Measurements from ENCODE around the gene KRTAP4-7. TPM values are rescaled to one million over a fixed set of nuclear protein-coding genes. Genes with fewer than 3 reads are reported as not detected.

KRTAP4-7 gene
- total RNA-seq, 1 experiment from 2014 or later, result not detected

DNA sequence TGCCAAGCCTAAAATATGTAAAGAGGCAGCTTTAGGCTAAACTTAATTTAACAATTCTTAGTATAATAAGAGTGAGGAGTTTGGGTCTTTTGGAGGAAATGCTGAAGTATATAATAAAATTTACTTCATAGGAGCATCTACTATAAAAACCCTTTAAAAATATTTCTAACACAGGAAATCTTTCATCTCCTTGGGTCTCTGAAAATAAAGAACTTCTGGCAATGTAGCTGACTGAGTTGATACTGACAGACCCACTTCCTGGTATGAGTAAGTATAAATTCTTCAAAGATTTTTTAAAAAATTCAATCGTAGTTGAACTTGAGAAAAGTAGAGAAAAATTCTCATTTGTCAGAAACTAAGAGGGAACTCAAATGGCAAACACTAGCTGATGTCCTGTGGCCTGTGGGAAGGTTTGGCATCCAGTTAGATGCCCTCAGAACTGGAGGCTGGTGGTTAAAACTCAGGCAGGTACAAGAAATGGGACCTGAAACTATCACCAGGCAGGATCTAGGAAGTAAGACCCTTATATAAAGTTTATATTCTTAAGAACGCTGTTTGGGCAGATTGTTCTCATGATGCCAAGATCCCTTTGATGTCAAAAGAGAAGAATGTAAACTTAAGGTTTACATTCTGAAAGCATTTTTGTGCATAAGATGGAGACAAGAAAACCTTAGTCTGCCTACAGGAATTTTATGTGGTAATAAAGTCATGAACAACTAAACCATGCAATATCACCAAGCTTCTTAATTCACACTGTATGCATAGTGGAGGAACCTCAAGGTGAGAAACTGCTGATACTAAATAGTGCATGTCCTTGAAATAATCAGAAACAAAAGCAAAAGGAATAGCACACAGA, 50.2 kb downstream of the KRTAP4-7 start:
- H3K4me3 ChIP-seq (ENCODE audit: low read depth in 2 of 2, low read length in 2 of 2), result no peak overlapping the region
- no peak overlapping the region for H3K27ac ChIP-seq (ENCODE audit: low read length)
- BruUV-seq (replicated peaks), result no TSS peak
- TF ChIP-seq, protein P1, sequence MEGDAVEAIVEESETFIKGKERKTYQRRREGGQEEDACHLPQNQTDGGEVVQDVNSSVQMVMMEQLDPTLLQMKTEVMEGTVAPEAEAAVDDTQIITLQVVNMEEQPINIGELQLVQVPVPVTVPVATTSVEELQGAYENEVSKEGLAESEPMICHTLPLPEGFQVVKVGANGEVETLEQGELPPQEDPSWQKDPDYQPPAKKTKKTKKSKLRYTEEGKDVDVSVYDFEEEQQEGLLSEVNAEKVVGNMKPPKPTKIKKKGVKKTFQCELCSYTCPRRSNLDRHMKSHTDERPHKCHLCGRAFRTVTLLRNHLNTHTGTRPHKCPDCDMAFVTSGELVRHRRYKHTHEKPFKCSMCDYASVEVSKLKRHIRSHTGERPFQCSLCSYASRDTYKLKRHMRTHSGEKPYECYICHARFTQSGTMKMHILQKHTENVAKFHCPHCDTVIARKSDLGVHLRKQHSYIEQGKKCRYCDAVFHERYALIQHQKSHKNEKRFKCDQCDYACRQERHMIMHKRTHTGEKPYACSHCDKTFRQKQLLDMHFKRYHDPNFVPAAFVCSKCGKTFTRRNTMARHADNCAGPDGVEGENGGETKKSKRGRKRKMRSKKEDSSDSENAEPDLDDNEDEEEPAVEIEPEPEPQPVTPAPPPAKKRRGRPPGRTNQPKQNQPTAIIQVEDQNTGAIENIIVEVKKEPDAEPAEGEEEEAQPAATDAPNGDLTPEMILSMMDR (IDR thresholded peaks at IDR 0.05), result no peak
- TF ChIP-seq SIN3A (IDR thresholded peaks at IDR 0.05; ENCODE audit: borderline replicate concordance, insufficient read depth, low read depth, low read length), result no peak
- TF ChIP-seq, protein P2, sequence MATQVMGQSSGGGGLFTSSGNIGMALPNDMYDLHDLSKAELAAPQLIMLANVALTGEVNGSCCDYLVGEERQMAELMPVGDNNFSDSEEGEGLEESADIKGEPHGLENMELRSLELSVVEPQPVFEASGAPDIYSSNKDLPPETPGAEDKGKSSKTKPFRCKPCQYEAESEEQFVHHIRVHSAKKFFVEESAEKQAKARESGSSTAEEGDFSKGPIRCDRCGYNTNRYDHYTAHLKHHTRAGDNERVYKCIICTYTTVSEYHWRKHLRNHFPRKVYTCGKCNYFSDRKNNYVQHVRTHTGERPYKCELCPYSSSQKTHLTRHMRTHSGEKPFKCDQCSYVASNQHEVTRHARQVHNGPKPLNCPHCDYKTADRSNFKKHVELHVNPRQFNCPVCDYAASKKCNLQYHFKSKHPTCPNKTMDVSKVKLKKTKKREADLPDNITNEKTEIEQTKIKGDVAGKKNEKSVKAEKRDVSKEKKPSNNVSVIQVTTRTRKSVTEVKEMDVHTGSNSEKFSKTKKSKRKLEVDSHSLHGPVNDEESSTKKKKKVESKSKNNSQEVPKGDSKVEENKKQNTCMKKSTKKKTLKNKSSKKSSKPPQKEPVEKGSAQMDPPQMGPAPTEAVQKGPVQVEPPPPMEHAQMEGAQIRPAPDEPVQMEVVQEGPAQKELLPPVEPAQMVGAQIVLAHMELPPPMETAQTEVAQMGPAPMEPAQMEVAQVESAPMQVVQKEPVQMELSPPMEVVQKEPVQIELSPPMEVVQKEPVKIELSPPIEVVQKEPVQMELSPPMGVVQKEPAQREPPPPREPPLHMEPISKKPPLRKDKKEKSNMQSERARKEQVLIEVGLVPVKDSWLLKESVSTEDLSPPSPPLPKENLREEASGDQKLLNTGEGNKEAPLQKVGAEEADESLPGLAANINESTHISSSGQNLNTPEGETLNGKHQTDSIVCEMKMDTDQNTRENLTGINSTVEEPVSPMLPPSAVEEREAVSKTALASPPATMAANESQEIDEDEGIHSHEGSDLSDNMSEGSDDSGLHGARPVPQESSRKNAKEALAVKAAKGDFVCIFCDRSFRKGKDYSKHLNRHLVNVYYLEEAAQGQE (IDR thresholded peaks at IDR 0.05; ENCODE audit: insufficient read depth in 1 of 2, low read depth in 2 of 2, low read length in 1 of 2), result no peak
- no peak for TF ChIP-seq POLR2AphosphoS5 (IDR thresholded peaks at IDR 0.05; ENCODE audit: low read depth, low read length)
- TF ChIP-seq TCF7L2 (IDR thresholded peaks at IDR 0.05; ENCODE audit: low read depth, low read length), result no peak
- H3K36me3 ChIP-seq (ENCODE audit: control insufficient read depth, insufficient read depth, low read length), result no peaks in the 10 kb centered on the region
- CTCF ChIA-PET, result no interaction called here
- intact Hi-C loops (cut with micrococcal nuclease; ENCODE audit: unreplicated experiment), result no loop called here
- no peak for DNase-seq (ENCODE audit: low read depth, low spot score)
- in situ Hi-C loops (cut with HindIII; ENCODE audit: low pct_unique_long_range_greater_than_20kb, low sequenced_read_pairs), result no loop called here
- no peak for ATAC-seq
- H3K4me1 ChIP-seq (ENCODE audit: control insufficient read depth, insufficient read depth, low read length), result no peaks in the 10 kb centered on the region
- H3K9me3 ChIP-seq (ENCODE audit: control insufficient read depth, insufficient read depth, low read depth, low read length), result no peaks in the 10 kb centered on the region
- peaks cover 3% of the 10 kb centered on the region; the same call in 1 of the 2 replicates for H3K27me3 ChIP-seq (ENCODE audit: control insufficient read depth, insufficient read depth, low read length)
- POLR2A ChIA-PET, result no interaction called here

Other genes starting within 250 kb of the KRTAP4-7 start
- gene KRT12, start 216.9 kb upstream of the KRTAP4-7 start, total RNA-seq (2021; ENCODE audit: unreplicated experiment), result not detected
- gene KRT20, start 198.9 kb upstream of the KRTAP4-7 start, total RNA-seq (2021; ENCODE audit: unreplicated experiment), result 0.13 TPM
- not detected for gene KRT23, start 146.5 kb upstream of the KRTAP4-7 start, total RNA-seq (2021; ENCODE audit: unreplicated experiment)
- not detected for gene KRT39, start 117.2 kb upstream of the KRTAP4-7 start, total RNA-seq (2021; ENCODE audit: unreplicated experiment)
- gene KRT40, start 99.8 kb upstream of the KRTAP4-7 start, total RNA-seq (2021; ENCODE audit: unreplicated experiment), result not detected
- not detected for gene KRTAP3-3, start 90.0 kb upstream of the KRTAP4-7 start, total RNA-seq (2021; ENCODE audit: unreplicated experiment)
- gene KRTAP3-2, start 84.2 kb upstream of the KRTAP4-7 start, total RNA-seq (2021; ENCODE audit: unreplicated experiment), result not detected
- gene KRTAP3-1, start 75.0 kb upstream of the KRTAP4-7 start, total RNA-seq (2021; ENCODE audit: unreplicated experiment), result not detected
- gene KRTAP1-5, start 56.9 kb upstream of the KRTAP4-7 start, total RNA-seq (2021; ENCODE audit: unreplicated experiment), result not detected
- not detected for gene KRTAP1-4, start 54.0 kb upstream of the KRTAP4-7 start, total RNA-seq (2021; ENCODE audit: unreplicated experiment)
- not detected for gene KRTAP1-3, start 49.3 kb upstream of the KRTAP4-7 start, total RNA-seq (2021; ENCODE audit: unreplicated experiment)
- not detected for gene KRTAP1-1, start 42.7 kb upstream of the KRTAP4-7 start, total RNA-seq (2021; ENCODE audit: unreplicated experiment)
- gene KRTAP2-1, start 36.8 kb upstream of the KRTAP4-7 start, total RNA-seq (2021; ENCODE audit: unreplicated experiment), result not detected
- gene KRTAP2-2, start 28.9 kb upstream of the KRTAP4-7 start, total RNA-seq (2021; ENCODE audit: unreplicated experiment), result not detected
- gene KRTAP2-3, start 24.0 kb upstream of the KRTAP4-7 start, total RNA-seq (2021; ENCODE audit: unreplicated experiment), result not detected
- not detected for gene KRTAP2-4, start 18.3 kb upstream of the KRTAP4-7 start, total RNA-seq (2021; ENCODE audit: unreplicated experiment)
- gene KRTAP4-8, start 14.0 kb downstream of the KRTAP4-7 start, total RNA-seq (2021; ENCODE audit: unreplicated experiment), result not detected
- gene KRTAP4-16, start 18.1 kb downstream of the KRTAP4-7 start, total RNA-seq (2021; ENCODE audit: unreplicated experiment), result not detected
- gene KRTAP4-9, start 21.2 kb downstream of the KRTAP4-7 start, total RNA-seq (2021; ENCODE audit: unreplicated experiment), result not detected
- not detected for gene KRTAP4-11, start 34.2 kb downstream of the KRTAP4-7 start, total RNA-seq (2021; ENCODE audit: unreplicated experiment)
- gene KRTAP4-12, start 40.0 kb downstream of the KRTAP4-7 start, total RNA-seq (2021; ENCODE audit: unreplicated experiment), result not detected
- gene KRTAP4-6, start 56.4 kb downstream of the KRTAP4-7 start, total RNA-seq (2021; ENCODE audit: unreplicated experiment), result not detected
- not detected for gene KRTAP4-5, start 65.7 kb downstream of the KRTAP4-7 start, total RNA-seq (2021; ENCODE audit: unreplicated experiment)
- gene KRTAP4-4, start 76.6 kb downstream of the KRTAP4-7 start, total RNA-seq (2021; ENCODE audit: unreplicated experiment), result not detected
- gene KRTAP4-3, start 84.1 kb downstream of the KRTAP4-7 start, total RNA-seq (2021; ENCODE audit: unreplicated experiment), result not detected
- gene KRTAP4-2, start 94.1 kb downstream of the KRTAP4-7 start, total RNA-seq (2021; ENCODE audit: unreplicated experiment), result not detected
- not detected for gene KRTAP4-1, start 100.8 kb downstream of the KRTAP4-7 start, total RNA-seq (2021; ENCODE audit: unreplicated experiment)
- gene KRTAP9-1, start 105.7 kb downstream of the KRTAP4-7 start, total RNA-seq (2021; ENCODE audit: unreplicated experiment), result not detected
- gene KRTAP9-2, start 142.5 kb downstream of the KRTAP4-7 start, total RNA-seq (2021; ENCODE audit: unreplicated experiment), result not detected
- not detected for gene KRTAP9-3, start 148.3 kb downstream of the KRTAP4-7 start, total RNA-seq (2021; ENCODE audit: unreplicated experiment)
- not detected for gene KRTAP9-8, start 153.8 kb downstream of the KRTAP4-7 start, total RNA-seq (2021; ENCODE audit: unreplicated experiment)
- not detected for gene KRTAP9-4, start 165.5 kb downstream of the KRTAP4-7 start, total RNA-seq (2021; ENCODE audit: unreplicated experiment)
- gene KRTAP9-9, start 171.2 kb downstream of the KRTAP4-7 start, total RNA-seq (2021; ENCODE audit: unreplicated experiment), result not detected
- gene KRTAP9-6, start 181.2 kb downstream of the KRTAP4-7 start, total RNA-seq (2021; ENCODE audit: unreplicated experiment), result not detected
- not detected for gene KRTAP9-7, start 191.5 kb downstream of the KRTAP4-7 start, total RNA-seq (2021; ENCODE audit: unreplicated experiment)
- not detected for gene KRTAP29-1, start 218.7 kb downstream of the KRTAP4-7 start, total RNA-seq (2021; ENCODE audit: unreplicated experiment)
- gene KRTAP16-1, start 225.2 kb downstream of the KRTAP4-7 start, total RNA-seq (2021; ENCODE audit: unreplicated experiment), result not detected
- not detected for gene KRTAP17-1, start 231.6 kb downstream of the KRTAP4-7 start, total RNA-seq (2021; ENCODE audit: unreplicated experiment)

All from Panc1 (cell line).